Measurements from ENCODE around the gene TSPAN12.

Gene TSPAN12

GRCh38 chr7:120793213-120793936 is 64.6 kb downstream of the TSPAN12 start:
- no peak overlapping the region for H2AK5ac ChIP-seq (ENCODE audit: low read depth, low read length)
- no peak overlapping the region for H3K4me3 ChIP-seq (ENCODE audit: low read length in 2 of 2)
- no peaks in the 10 kb centered on the region for H3K27me3 ChIP-seq (ENCODE audit: control insufficient read depth in 3 of 3, insufficient read depth in 3 of 3, low read depth in 1 of 3, low read length in 3 of 3)
- no peak overlapping the region for H4K8ac ChIP-seq (ENCODE audit: low read depth, low read length)
- no peak for DNase-seq (ENCODE audit: low spot score)
- H3K18ac ChIP-seq (ENCODE audit: low read length), result no peak overlapping the region
- no peak overlapping the region for H3K14ac ChIP-seq (ENCODE audit: low read length)
- H2BK12ac ChIP-seq (ENCODE audit: low read length), result no peak overlapping the region
- H3K4me2 ChIP-seq (ENCODE audit: insufficient read depth, low read length, poor library complexity, severe bottlenecking), result no peak overlapping the region
- H2BK120ac ChIP-seq (ENCODE audit: low read depth, low read length), result no peak overlapping the region
- H2AFZ ChIP-seq (ENCODE audit: low read length), result no peak overlapping the region
- H4K91ac ChIP-seq (ENCODE audit: low read depth, low read length, poor library complexity), result no peak overlapping the region
- no peaks in the 10 kb centered on the region for H3K79me1 ChIP-seq (ENCODE audit: low read depth, low read length)
- no peak overlapping the region for H3K4ac ChIP-seq (ENCODE audit: low read length)
- no peak overlapping the region for H3K27ac ChIP-seq (replicated peaks; ENCODE audit: low read length)
- no peak overlapping the region for H3K23ac ChIP-seq (ENCODE audit: low read depth, low read length, poor library complexity)
- no CpG with 5 or more reads among the region's 3 CpGs for WGBS, 2 donors (ENCODE audit: extremely low coverage in 2 of 2, insufficient read length in 2 of 2, insufficient replicate concordance in 1 of 2)
- H3K9me3 ChIP-seq (replicated peaks in 1 of 2; ENCODE audit: control insufficient read depth in 2 of 2, insufficient read depth in 1 of 2, low read depth in 1 of 2, low read length in 2 of 2), result peaks cover 0 to 8% of the 10 kb centered on the region in 2 donors
- H2BK15ac ChIP-seq (ENCODE audit: low read length), result no peak overlapping the region
- H3K36me3 ChIP-seq (replicated peaks in 1 of 2; ENCODE audit: control insufficient read depth in 2 of 2, insufficient read depth in 2 of 2, low read length in 2 of 2), result peaks cover 0 to 4% of the 10 kb centered on the region in 2 donors
- H3K4me1 ChIP-seq (ENCODE audit: control insufficient read depth in 2 of 2, insufficient read depth in 1 of 2, low read depth in 1 of 2, low read length in 2 of 2), result no peaks in the 10 kb centered on the region
- H2BK5ac ChIP-seq (ENCODE audit: low read length), result no peak overlapping the region
- no peak overlapping the region for H3K9ac ChIP-seq (ENCODE audit: low read depth, low read length, poor library complexity)

- no peak overlapping the region for H2AFZ ChIP-seq (ENCODE audit: low read length)
- peaks cover 0 to 8% of the 10 kb centered on the region in 2 donors for H3K9me3 ChIP-seq (replicated peaks in 1 of 2; ENCODE audit: control insufficient read depth in 2 of 2, insufficient read depth in 1 of 2, low read depth in 1 of 2, low read length in 2 of 2)
- H3K27ac ChIP-seq (replicated peaks; ENCODE audit: low read length), result no peak overlapping the region
- no peaks in the 10 kb centered on the region for H3K79me1 ChIP-seq (ENCODE audit: low read depth, low read length)
- H2BK12ac ChIP-seq (ENCODE audit: low read length), result no peak overlapping the region
- WGBS, 2 donors (ENCODE audit: extremely low coverage in 2 of 2, insufficient read length in 2 of 2, insufficient replicate concordance in 1 of 2), result no CpG with 5 or more reads among the region's 2 CpGs
- no peak overlapping the region for H3K23ac ChIP-seq (ENCODE audit: low read depth, low read length, poor library complexity)
- H3K14ac ChIP-seq (ENCODE audit: low read length), result no peak overlapping the region
- H3K36me3 ChIP-seq (replicated peaks in 1 of 2; ENCODE audit: control insufficient read depth in 2 of 2, insufficient read depth in 2 of 2, low read length in 2 of 2), result peaks cover 0 to 8% of the 10 kb centered on the region in 2 donors
- H3K4ac ChIP-seq (ENCODE audit: low read length), result no peak overlapping the region
- H3K9ac ChIP-seq (ENCODE audit: low read depth, low read length, poor library complexity), result no peak overlapping the region
- H3K4me3 ChIP-seq (ENCODE audit: low read length in 2 of 2), result no peak overlapping the region
- H3K27me3 ChIP-seq (ENCODE audit: control insufficient read depth in 3 of 3, insufficient read depth in 3 of 3, low read depth in 1 of 3, low read length in 3 of 3), result no peaks in the 10 kb centered on the region
- no peak overlapping the region for H4K91ac ChIP-seq (ENCODE audit: low read depth, low read length, poor library complexity)
- no peak overlapping the region for H2AK5ac ChIP-seq (ENCODE audit: low read depth, low read length)
- H2BK15ac ChIP-seq (ENCODE audit: low read length), result no peak overlapping the region
- no peaks in the 10 kb centered on the region for H3K4me1 ChIP-seq (ENCODE audit: control insufficient read depth in 2 of 2, insufficient read depth in 1 of 2, low read depth in 1 of 2, low read length in 2 of 2)
- no peak overlapping the region for H4K8ac ChIP-seq (ENCODE audit: low read depth, low read length)
- H3K18ac ChIP-seq (ENCODE audit: low read length), result no peak overlapping the region
- no peak overlapping the region for H2BK5ac ChIP-seq (ENCODE audit: low read length)
- DNase-seq (ENCODE audit: low spot score), result no peak
- H2BK120ac ChIP-seq (ENCODE audit: low read depth, low read length), result no peak overlapping the region
- H3K4me2 ChIP-seq (ENCODE audit: insufficient read depth, low read length, poor library complexity, severe bottlenecking), result no peak overlapping the region
Measured at GRCh38 chr7:120792861-120793130, 65.1 kb downstream of the TSPAN12 start.

- no peak overlapping the region for H4K8ac ChIP-seq (ENCODE audit: low read depth, low read length)
- H3K27me3 ChIP-seq (ENCODE audit: control insufficient read depth in 3 of 3, insufficient read depth in 3 of 3, low read depth in 1 of 3, low read length in 3 of 3), result no peaks in the 10 kb centered on the region
- peak; percentile 66 for DNase-seq (ENCODE audit: low spot score)
- no peak overlapping the region for H3K27ac ChIP-seq (replicated peaks; ENCODE audit: low read length)
- H2BK12ac ChIP-seq (ENCODE audit: low read length), result no peak overlapping the region
- H3K23ac ChIP-seq (ENCODE audit: low read depth, low read length, poor library complexity), result no peak overlapping the region
- H2AK5ac ChIP-seq (ENCODE audit: low read depth, low read length), result no peak overlapping the region
- H3K14ac ChIP-seq (ENCODE audit: low read length), result no peak overlapping the region
- no peaks in the 10 kb centered on the region for H3K79me1 ChIP-seq (ENCODE audit: low read depth, low read length)
- peaks cover 0 to 5% of the 10 kb centered on the region in 2 donors for H3K9me3 ChIP-seq (replicated peaks in 1 of 2; ENCODE audit: control insufficient read depth in 2 of 2, insufficient read depth in 1 of 2, low read depth in 1 of 2, low read length in 2 of 2)
- no peak overlapping the region for H4K91ac ChIP-seq (ENCODE audit: low read depth, low read length, poor library complexity)
- H2BK120ac ChIP-seq (ENCODE audit: low read depth, low read length), result no peak overlapping the region
- no peak overlapping the region for H3K4ac ChIP-seq (ENCODE audit: low read length)
- H3K4me3 ChIP-seq (ENCODE audit: low read length in 2 of 2), result no peak overlapping the region
- H2BK5ac ChIP-seq (ENCODE audit: low read length), result no peak overlapping the region
- no peaks in the 10 kb centered on the region for H3K4me1 ChIP-seq (ENCODE audit: control insufficient read depth in 2 of 2, insufficient read depth in 1 of 2, low read depth in 1 of 2, low read length in 2 of 2)
- no peak overlapping the region for H2BK15ac ChIP-seq (ENCODE audit: low read length)
- H3K18ac ChIP-seq (ENCODE audit: low read length), result no peak overlapping the region
- no peak overlapping the region for H3K9ac ChIP-seq (ENCODE audit: low read depth, low read length, poor library complexity)
- no peak overlapping the region for H3K4me2 ChIP-seq (ENCODE audit: insufficient read depth, low read length, poor library complexity, severe bottlenecking)
- no peak overlapping the region for H2AFZ ChIP-seq (ENCODE audit: low read length)
- WGBS, 2 donors (ENCODE audit: extremely low coverage in 2 of 2, insufficient read length in 2 of 2, insufficient replicate concordance in 1 of 2), result no CpG with 5 or more reads among the region's 13 CpGs
- H3K36me3 ChIP-seq (replicated peaks in 1 of 2; ENCODE audit: control insufficient read depth in 2 of 2, insufficient read depth in 2 of 2, low read length in 2 of 2), result peaks cover 0 to 8% of the 10 kb centered on the region in 2 donors
Measured at GRCh38 chr7:120792091-120792860, 65.7 kb downstream of the TSPAN12 start.

DNA sequence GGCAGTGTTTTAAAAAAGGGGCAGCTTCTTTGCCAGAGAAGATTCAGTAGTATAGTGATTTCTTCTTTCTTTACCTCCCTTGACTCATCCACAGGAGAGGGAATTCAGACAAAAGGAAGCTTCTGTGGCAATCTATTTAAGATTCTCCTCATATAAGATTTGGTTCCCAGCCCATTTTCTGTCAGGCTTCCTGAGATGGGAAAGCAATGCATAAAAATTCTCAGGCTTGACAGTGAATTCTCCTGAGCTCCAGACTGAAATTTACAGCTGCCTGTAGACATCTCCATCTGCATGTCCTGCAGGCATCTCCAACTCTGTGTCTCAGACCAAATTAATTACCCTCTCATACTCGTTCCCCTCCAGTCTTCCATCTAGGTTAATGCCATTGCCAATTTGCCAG is 72.8 kb downstream of the TSPAN12 start:
- H3K4me2 ChIP-seq (ENCODE audit: insufficient read depth, low read length, poor library complexity, severe bottlenecking), result no peak overlapping the region
- peaks cover 0 to 8% of the 10 kb centered on the region in 2 donors for H3K36me3 ChIP-seq (replicated peaks in 1 of 2; ENCODE audit: control insufficient read depth in 2 of 2, insufficient read depth in 2 of 2, low read length in 2 of 2)
- no peak overlapping the region for H2BK120ac ChIP-seq (ENCODE audit: low read depth, low read length)
- H3K23ac ChIP-seq (ENCODE audit: low read depth, low read length, poor library complexity), result no peak overlapping the region
- peaks cover 2 to 7% of the 10 kb centered on the region in 2 donors for H3K4me1 ChIP-seq (ENCODE audit: control insufficient read depth in 2 of 2, insufficient read depth in 1 of 2, low read depth in 1 of 2, low read length in 2 of 2)
- H3K27ac ChIP-seq (replicated peaks; ENCODE audit: low read length), result no peak overlapping the region
- H3K27me3 ChIP-seq (ENCODE audit: control insufficient read depth in 3 of 3, insufficient read depth in 3 of 3, low read depth in 1 of 3, low read length in 3 of 3), result no peaks in the 10 kb centered on the region
- no peak for DNase-seq (ENCODE audit: low spot score)
- no peak overlapping the region for H3K18ac ChIP-seq (ENCODE audit: low read length)
- H4K8ac ChIP-seq (ENCODE audit: low read depth, low read length), result no peak overlapping the region
- H2BK5ac ChIP-seq (ENCODE audit: low read length), result no peak overlapping the region
- no peak overlapping the region for H3K4me3 ChIP-seq (ENCODE audit: low read length in 2 of 2)
- H2AK5ac ChIP-seq (ENCODE audit: low read depth, low read length), result no peak overlapping the region
- no peak overlapping the region for H2BK15ac ChIP-seq (ENCODE audit: low read length)
- H3K9ac ChIP-seq (ENCODE audit: low read depth, low read length, poor library complexity), result no peak overlapping the region
- H2AFZ ChIP-seq (ENCODE audit: low read length), result no peak overlapping the region
- no peaks in the 10 kb centered on the region for H3K79me1 ChIP-seq (ENCODE audit: low read depth, low read length)
- whole genome bisulfite sequencing, 2 donors (ENCODE audit: extremely low coverage in 2 of 2, insufficient read length in 2 of 2, insufficient replicate concordance in 1 of 2), result no CpG with 5 or more reads among the region's 1 CpG
- no peak overlapping the region for H4K91ac ChIP-seq (ENCODE audit: low read depth, low read length, poor library complexity)
- H3K4ac ChIP-seq (ENCODE audit: low read length), result no peak overlapping the region
- no peak overlapping the region for H3K14ac ChIP-seq (ENCODE audit: low read length)
- H3K9me3 ChIP-seq (replicated peaks in 1 of 2; ENCODE audit: control insufficient read depth in 2 of 2, insufficient read depth in 1 of 2, low read depth in 1 of 2, low read length in 2 of 2), result no peaks in the 10 kb centered on the region
- H2BK12ac ChIP-seq (ENCODE audit: low read length), result no peak overlapping the region
